ENCODE measurements around the gene IL3.

The IL3 gene

GRCh38 chr5:132082329-132083023 lies 22.0 kb downstream of the IL3 start:
- no peak for TF ChIP-seq TAF1 (IDR thresholded peaks at IDR 0.05; ENCODE audit: low read depth)
- TF ChIP-seq, protein P1, sequence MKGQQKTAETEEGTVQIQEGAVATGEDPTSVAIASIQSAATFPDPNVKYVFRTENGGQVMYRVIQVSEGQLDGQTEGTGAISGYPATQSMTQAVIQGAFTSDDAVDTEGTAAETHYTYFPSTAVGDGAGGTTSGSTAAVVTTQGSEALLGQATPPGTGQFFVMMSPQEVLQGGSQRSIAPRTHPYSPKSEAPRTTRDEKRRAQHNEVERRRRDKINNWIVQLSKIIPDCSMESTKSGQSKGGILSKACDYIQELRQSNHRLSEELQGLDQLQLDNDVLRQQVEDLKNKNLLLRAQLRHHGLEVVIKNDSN (IDR thresholded peaks at IDR 0.05), result no peak
- no peak for TF ChIP-seq EGR1 (IDR thresholded peaks at IDR 0.05)
- TF ChIP-seq MAX (IDR thresholded peaks at IDR 0.05), result no peak
- TF ChIP-seq CEBPB (IDR thresholded peaks at IDR 0.05), result no peak
- TF ChIP-seq EP300 (IDR thresholded peaks at IDR 0.05; ENCODE audit: borderline replicate concordance), result no peak
- no peak for TF ChIP-seq RAD21 (IDR thresholded peaks at IDR 0.05; ENCODE audit: low read depth)
- TF ChIP-seq CREB1 (IDR thresholded peaks at IDR 0.05; ENCODE audit: low read depth), result no peak
- TF ChIP-seq ZBTB7A (IDR thresholded peaks at IDR 0.05; ENCODE audit: low read depth), result no peak

DNA sequence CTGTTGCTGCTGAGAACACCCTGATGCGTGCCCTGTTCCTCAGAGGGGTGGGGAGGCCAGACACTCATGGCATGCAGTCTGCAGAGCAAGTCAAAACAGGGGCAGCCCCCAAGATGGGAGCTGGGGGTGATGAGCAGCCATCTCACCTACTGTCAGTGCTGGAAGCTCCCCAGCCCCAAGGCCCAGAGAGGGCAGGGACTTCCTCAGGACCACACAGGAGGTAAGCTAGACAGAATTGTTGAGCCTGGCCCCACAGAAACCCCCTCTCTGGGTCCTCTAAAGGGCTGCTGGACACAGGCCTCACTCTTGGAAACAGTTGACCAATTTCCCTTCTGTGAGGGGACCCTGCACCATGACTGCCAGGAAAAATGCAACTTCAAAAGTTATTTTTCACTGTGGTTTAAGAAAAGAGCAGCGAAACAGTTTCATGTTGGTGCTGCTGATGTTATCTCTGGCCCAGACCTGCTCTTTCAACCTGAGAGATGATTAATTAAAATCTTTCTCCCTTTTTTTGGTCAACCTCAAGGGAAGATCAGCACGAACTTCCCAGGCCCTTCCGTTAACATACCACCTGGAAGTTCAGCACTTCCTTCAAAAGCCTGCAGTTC lies 22.7 kb downstream of the IL3 start:
- TF ChIP-seq TEAD4 (IDR thresholded peaks at IDR 0.05) (no peak), NFIC (IDR thresholded peaks at IDR 0.05) (no peak), FOXM1 (IDR thresholded peaks at IDR 0.05; ENCODE audit: borderline replicate concordance, low read depth) (no peak), ZBTB7A (IDR thresholded peaks at IDR 0.05; ENCODE audit: low read depth) (no peak), TAF1 (IDR thresholded peaks at IDR 0.05; ENCODE audit: low read depth) (no peak)
- TF ChIP-seq, protein P1 (IDR thresholded peaks at IDR 0.05), result no peak
- TF ChIP-seq, protein P2, sequence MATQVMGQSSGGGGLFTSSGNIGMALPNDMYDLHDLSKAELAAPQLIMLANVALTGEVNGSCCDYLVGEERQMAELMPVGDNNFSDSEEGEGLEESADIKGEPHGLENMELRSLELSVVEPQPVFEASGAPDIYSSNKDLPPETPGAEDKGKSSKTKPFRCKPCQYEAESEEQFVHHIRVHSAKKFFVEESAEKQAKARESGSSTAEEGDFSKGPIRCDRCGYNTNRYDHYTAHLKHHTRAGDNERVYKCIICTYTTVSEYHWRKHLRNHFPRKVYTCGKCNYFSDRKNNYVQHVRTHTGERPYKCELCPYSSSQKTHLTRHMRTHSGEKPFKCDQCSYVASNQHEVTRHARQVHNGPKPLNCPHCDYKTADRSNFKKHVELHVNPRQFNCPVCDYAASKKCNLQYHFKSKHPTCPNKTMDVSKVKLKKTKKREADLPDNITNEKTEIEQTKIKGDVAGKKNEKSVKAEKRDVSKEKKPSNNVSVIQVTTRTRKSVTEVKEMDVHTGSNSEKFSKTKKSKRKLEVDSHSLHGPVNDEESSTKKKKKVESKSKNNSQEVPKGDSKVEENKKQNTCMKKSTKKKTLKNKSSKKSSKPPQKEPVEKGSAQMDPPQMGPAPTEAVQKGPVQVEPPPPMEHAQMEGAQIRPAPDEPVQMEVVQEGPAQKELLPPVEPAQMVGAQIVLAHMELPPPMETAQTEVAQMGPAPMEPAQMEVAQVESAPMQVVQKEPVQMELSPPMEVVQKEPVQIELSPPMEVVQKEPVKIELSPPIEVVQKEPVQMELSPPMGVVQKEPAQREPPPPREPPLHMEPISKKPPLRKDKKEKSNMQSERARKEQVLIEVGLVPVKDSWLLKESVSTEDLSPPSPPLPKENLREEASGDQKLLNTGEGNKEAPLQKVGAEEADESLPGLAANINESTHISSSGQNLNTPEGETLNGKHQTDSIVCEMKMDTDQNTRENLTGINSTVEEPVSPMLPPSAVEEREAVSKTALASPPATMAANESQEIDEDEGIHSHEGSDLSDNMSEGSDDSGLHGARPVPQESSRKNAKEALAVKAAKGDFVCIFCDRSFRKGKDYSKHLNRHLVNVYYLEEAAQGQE (IDR thresholded peaks at IDR 0.05; ENCODE audit: low read depth), result no peak

- TF ChIP-seq, protein P2 (IDR thresholded peaks at IDR 0.05; ENCODE audit: low read depth), result no peak
- TF ChIP-seq FOXM1 (IDR thresholded peaks at IDR 0.05; ENCODE audit: borderline replicate concordance, low read depth) (no peak), TEAD4 (IDR thresholded peaks at IDR 0.05) (no peak), CREB1 (IDR thresholded peaks at IDR 0.05; ENCODE audit: low read depth) (no peak), CEBPB (IDR thresholded peaks at IDR 0.05) (no peak), EP300 (IDR thresholded peaks at IDR 0.05; ENCODE audit: borderline replicate concordance) (no peak), MAX (IDR thresholded peaks at IDR 0.05) (no peak), TAF1 (IDR thresholded peaks at IDR 0.05; ENCODE audit: low read depth) (no peak), ZBTB7A (IDR thresholded peaks at IDR 0.05; ENCODE audit: low read depth) (no peak), TCF12 (IDR thresholded peaks at IDR 0.05; ENCODE audit: low read depth) (no peak), NFIC (IDR thresholded peaks at IDR 0.05) (no peak)
Observed at GRCh38 chr5:132085686-132086085, 25.2 kb downstream of the IL3 start.

- TF ChIP-seq MAX (IDR thresholded peaks at IDR 0.05), result no peak
- TF ChIP-seq CREB1 (IDR thresholded peaks at IDR 0.05; ENCODE audit: low read depth), result no peak
- TF ChIP-seq, protein P1 (IDR thresholded peaks at IDR 0.05), result no peak
- no peak for TF ChIP-seq TCF12 (IDR thresholded peaks at IDR 0.05; ENCODE audit: low read depth)
- no peak for TF ChIP-seq TEAD4 (IDR thresholded peaks at IDR 0.05)
- TF ChIP-seq RAD21 (IDR thresholded peaks at IDR 0.05; ENCODE audit: low read depth), result no peak
- no peak for TF ChIP-seq ZBTB7A (IDR thresholded peaks at IDR 0.05; ENCODE audit: low read depth)
- TF ChIP-seq, protein P2 (IDR thresholded peaks at IDR 0.05; ENCODE audit: low read depth), result no peak
Observed at GRCh38 chr5:132086277-132086794, 25.9 kb downstream of the IL3 start.

All from Ishikawa (cell line).